Common myeloid progenitor, CD34-positive (primary cell): ENCODE results near the gene NTM. TPM values are rescaled to one million over a fixed set of nuclear protein-coding genes. Genes with fewer than 3 reads are reported as not detected.

ENCODE experiments used
- CTCF ChIA-PET: fragments of 350-600 bp; sonication (Branson Sonifier 250); formaldehyde crosslinking; loops from one replicate; lab custom pipeline; 2021; ENCODE audit warnings: antibody characterized with exemption; lab: Charles Lee
- POLR2A ChIA-PET: fragments of 350-600 bp; sonication (Branson Sonifier 250); formaldehyde crosslinking; loops from one replicate; lab custom pipeline; 2021; ENCODE audit warnings: antibody characterized with exemption; lab: Charles Lee
- DNase-seq, 3 donors: peaks; one replicate each; pipeline versions ENCODE4 v3.0.0 to v3.0.0-alpha.2; 2013
- H3K27ac ChIP-seq, 2 experiments: 1 replicate in 1 of 2; 2 replicates in 1 of 2; pipeline ENCODE4 v1.7.0; 2013; ENCODE audit warnings: inconsistent platforms in 2 of 2, low read length in 2 of 2, mild to moderate bottlenecking in 2 of 2, low read depth in 1 of 2, moderate library complexity in 1 of 2; ENCODE audit not compliant: severe bottlenecking in 2 of 2, insufficient read depth in 1 of 2, poor library complexity in 1 of 2
- H3K27me3 ChIP-seq, 5 experiments: replicated peaks in 2 of 5; 1 replicate in 3 of 5; 2 replicates in 2 of 5; pipeline versions ENCODE4 v1.6.1 to v1.7.0; 2013; ENCODE audit warnings: low read length in 4 of 5, mild to moderate bottlenecking in 2 of 5, moderate library complexity in 2 of 5, inconsistent platforms in 1 of 5; ENCODE audit not compliant: insufficient read depth in 5 of 5, control insufficient read depth in 4 of 5
- H3K36me3 ChIP-seq, 4 experiments: 1 replicate in 2 of 4; 2 replicates in 2 of 4; pipeline versions ENCODE4 v1.6.1 to v1.7.0; 2013; ENCODE audit warnings: low read length in 3 of 4, control low read depth in 1 of 4, mild to moderate bottlenecking in 1 of 4; ENCODE audit not compliant: control insufficient read depth in 4 of 4, insufficient read depth in 4 of 4
- H3K4me1 ChIP-seq, 4 experiments: 1 replicate in 3 of 4; 2 replicates in 1 of 4; pipeline versions ENCODE4 v1.6.1 to v1.7.1; 2013; ENCODE audit warnings: low read length in 3 of 4, mild to moderate bottlenecking in 3 of 4, control low read depth in 1 of 4, inconsistent platforms in 1 of 4, moderate library complexity in 1 of 4; ENCODE audit not compliant: control insufficient read depth in 4 of 4, insufficient read depth in 4 of 4; ENCODE audit errors: control extremely low read depth in 1 of 4
- H3K4me3 ChIP-seq, 7 experiments: 1 replicate in 4 of 7; 2 replicates in 3 of 7; pipeline versions ENCODE4 v1.5.1 to v1.7.0; 2013; ENCODE audit warnings: mild to moderate bottlenecking in 7 of 7, low read length in 6 of 7, moderate library complexity in 6 of 7, inconsistent platforms in 2 of 7, low read depth in 2 of 7, control low read depth in 1 of 7; ENCODE audit not compliant: insufficient read depth in 4 of 7, control insufficient read depth in 1 of 7; ENCODE audit errors: extremely low read depth in 1 of 7
- H3K9me3 ChIP-seq, 5 experiments: 1 replicate in 4 of 5; 2 replicates in 1 of 5; pipeline versions ENCODE4 v1.6.1 to v1.7.1; 2013; ENCODE audit warnings: low read length in 4 of 5, mild to moderate bottlenecking in 2 of 5, inconsistent platforms in 1 of 5, low read depth in 1 of 5, moderate library complexity in 1 of 5; ENCODE audit not compliant: control insufficient read depth in 4 of 5, insufficient read depth in 2 of 5; ENCODE audit errors: control extremely low read depth in 1 of 5
- whole genome bisulfite sequencing: methylation state at CpG from one replicate; pipeline ENCODE4 v1.1.5; 2013; ENCODE audit not compliant: insufficient coverage; 5-methylcytosine and 5-hydroxymethylcytosine counted together
- polyA plus RNA-seq: library from polyadenylated mRNA; unstranded; fragments of 120-200 nt; gene quantifications from one replicate; pipeline ENCODE4 v1.2.1, GENCODE V29; 2013

The NTM gene
- not detected for polyA plus RNA-seq

GRCh38 chr11:131370090-131370751 lies at the start of gene NTM:
Gene NTM (plus strand): TSS chr11:131370615.
- peaks cover 2 to 59% (median 22%) of the 10 kb centered on the region in 5 experiments for H3K27me3 ChIP-seq
- no peaks in the 10 kb centered on the region for H3K9me3 ChIP-seq
- no peaks in the 10 kb centered on the region for H3K4me1 ChIP-seq
- CTCF ChIA-PET, result no interaction called here
- no peak within 1 kb of the TSS for H3K27ac ChIP-seq
- no CpG with 5 or more reads among the region's 7 CpGs for WGBS
- no peak for DNase-seq
- H3K4me3 ChIP-seq, result no peak within 1 kb of the TSS
- H3K36me3 ChIP-seq, result no peaks in the 10 kb centered on the region
- POLR2A ChIA-PET, result no interaction called here

- Histone ChIP-seq H3K36me3 (no peaks in the 10 kb centered on the region), H3K27me3 (peaks cover 0 to 2% (median 0%) of the 10 kb centered on the region in 5 experiments), H3K4me1 (no peaks in the 10 kb centered on the region), H3K9me3 (no peaks in the 10 kb centered on the region), H3K27ac (no peak overlapping the region), H3K4me3 (no peak overlapping the region)
- ChIA-PET POLR2A (no interaction called here), CTCF (no interaction called here)
- 88% methylated on average over 10 of the region's 11 CpGs for WGBS
- DNase-seq, result no peak
These were observed 45.4 kb upstream of the NTM start for GRCh38 chr11:131324921-131325570.

GRCh38 chr11:131326829-131327228 lies 43.6 kb upstream of the NTM start:
- Histone ChIP-seq H3K4me3 (no peak overlapping the region), H3K27ac (no peak overlapping the region), H3K27me3 (peaks cover 0 to 2% (median 0%) of the 10 kb centered on the region in 5 experiments), H3K9me3 (no peaks in the 10 kb centered on the region), H3K4me1 (no peaks in the 10 kb centered on the region), H3K36me3 (no peaks in the 10 kb centered on the region)
- DNase-seq, result no peak
- CTCF ChIA-PET, result no interaction called here
- POLR2A ChIA-PET, result no interaction called here
- WGBS, result 52% methylated on average over 3 of the region's 4 CpGs

- no peaks in the 10 kb centered on the region for H3K9me3 ChIP-seq
- DNase-seq, result no peak
- no peaks in the 10 kb centered on the region for H3K4me1 ChIP-seq
- 76% methylated on average over 5 of the region's 5 CpGs for WGBS
- ChIA-PET CTCF (no interaction called here), POLR2A (no interaction called here)
- no peaks in the 10 kb centered on the region for H3K36me3 ChIP-seq
- peaks cover 0 to 2% (median 0%) of the 10 kb centered on the region in 5 experiments for H3K27me3 ChIP-seq
- no peak overlapping the region for H3K27ac ChIP-seq
- H3K4me3 ChIP-seq, result no peak overlapping the region
These were observed 43.0 kb upstream of the NTM start for GRCh38 chr11:131327421-131327820.

GRCh38 chr11:131328843-131329242 lies 41.6 kb upstream of the NTM start:
- CTCF ChIA-PET, result no interaction called here
- no peaks in the 10 kb centered on the region for H3K4me1 ChIP-seq
- H3K4me3 ChIP-seq, result no peak overlapping the region
- DNase-seq, result no peak
- WGBS, result 96% methylated on average over 2 of the region's 3 CpGs
- POLR2A ChIA-PET, result no interaction called here
- H3K27me3 ChIP-seq, result peaks cover 0 to 2% (median 0%) of the 10 kb centered on the region in 5 experiments
- H3K9me3 ChIP-seq, result no peaks in the 10 kb centered on the region
- no peak overlapping the region for H3K27ac ChIP-seq
- H3K36me3 ChIP-seq, result no peaks in the 10 kb centered on the region

- Histone ChIP-seq H3K36me3 (no peaks in the 10 kb centered on the region), H3K4me3 (no peak overlapping the region), H3K27ac (no peak overlapping the region), H3K4me1 (no peaks in the 10 kb centered on the region), H3K27me3 (peaks cover 0 to 2% (median 0%) of the 10 kb centered on the region in 5 experiments), H3K9me3 (no peaks in the 10 kb centered on the region)
- 71% methylated on average over 6 of the region's 7 CpGs for WGBS
- CTCF ChIA-PET, result no interaction called here
- no peak for DNase-seq
- POLR2A ChIA-PET, result no interaction called here
These were observed 39.4 kb upstream of the NTM start for GRCh38 chr11:131331010-131331409.

- no peak for DNase-seq
- 94% methylated on average over 3 of the region's 5 CpGs for WGBS
- peaks cover 0 to under 1% (median 0%) of the 10 kb centered on the region in 5 experiments for H3K27me3 ChIP-seq
- POLR2A ChIA-PET, result no interaction called here
- H3K36me3 ChIP-seq, result no peaks in the 10 kb centered on the region
- no peak overlapping the region for H3K4me3 ChIP-seq
- no peak overlapping the region for H3K27ac ChIP-seq
- CTCF ChIA-PET, result no interaction called here
- H3K4me1 ChIP-seq, result no peaks in the 10 kb centered on the region
- H3K9me3 ChIP-seq, result no peaks in the 10 kb centered on the region
These were observed 38.9 kb upstream of the NTM start for GRCh38 chr11:131331546-131331945.
